Upper lobe of right lung (tissue), 1 donor: ENCODE data around the gene ACTR3. TPM values are rescaled to one million over a fixed set of nuclear protein-coding genes. Genes with fewer than 3 reads are reported as not detected.

Experiments
- ATAC-seq: fragments of 200-7000 bp; cut with Tn5 transposase; one replicate; pipeline ENCODE4 v1.9.1; 2020; ENCODE audit warnings: mild to moderate bottlenecking, moderate library complexity
- DNase-seq: peaks from one replicate; pipeline ENCODE4 v3.0.0-alpha.2; 2020
- H3K27ac ChIP-seq: fragments of 200-600 bp; one replicate; pipeline ENCODE4 v1.8.0; 2022
- H3K27me3 ChIP-seq: fragments of 200-600 bp; one replicate; pipeline ENCODE4 v1.8.0; 2022; ENCODE audit warnings: mild to moderate bottlenecking
- H3K36me3 ChIP-seq: fragments of 200-600 bp; one replicate; pipeline ENCODE4 v1.8.0; 2022
- H3K4me1 ChIP-seq: fragments of 200-600 bp; one replicate; pipeline ENCODE4 v1.8.0; 2022
- H3K4me3 ChIP-seq: fragments of 200-600 bp; one replicate; pipeline ENCODE4 v1.8.0; 2022; ENCODE audit warnings: mild to moderate bottlenecking
- H3K9me3 ChIP-seq: fragments of 200-600 bp; one replicate; pipeline ENCODE4 v1.8.0; 2022
- intact Hi-C: fragments of 100-400 bp; cut with DNase I; formaldehyde crosslinking; loops from one replicate; pipeline ENCODE4 v1.11.0; 2022
- total RNA-seq: library from RNA; stranded (reverse); fragmentation: NEBNext Ultra II Directional; extraction: Animal tissue kit (Norgen Biotek cat#: 25700); gene quantifications from one replicate; pipeline ENCODE4 v1.2.1, GENCODE V29; 2021
- TF ChIP-seq, protein P1 (sequence below): fragments of 200-600 bp; IDR thresholded peaks from one replicate; pipeline ENCODE4 v1.8.0; 2022; ENCODE audit warnings: antibody characterized with exemption
- donor health status: DM: no; HTN: yes; CAD: no; lungs with severe emphysema.

The ACTR3 gene
- total RNA-seq, 1 donor from 2014 or later, result 229 TPM

DNA sequence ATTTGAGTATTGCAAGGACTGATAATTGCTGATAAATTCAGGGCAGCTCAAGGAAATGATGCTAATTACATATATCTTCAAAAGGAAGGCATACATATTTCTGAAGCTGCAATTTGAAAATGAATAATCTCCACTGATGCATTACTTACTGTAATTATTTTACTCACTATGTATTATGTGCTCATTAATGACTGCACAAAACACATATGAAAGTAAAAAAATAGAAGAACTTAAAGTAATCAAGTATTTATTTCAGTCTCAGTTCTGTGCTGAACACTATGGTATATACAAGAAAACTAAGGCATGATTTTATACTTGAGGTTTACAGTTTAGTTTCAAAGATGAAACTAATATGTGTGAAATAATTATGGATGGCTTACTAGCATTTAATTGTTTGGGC is 9.3 kb downstream of the ACTR3 start:
- Histone ChIP-seq H3K4me3 (no peak overlapping the region), H3K9me3 (no peaks in the 10 kb centered on the region), H3K4me1 (peaks cover 83% of the 10 kb centered on the region), H3K36me3 (no peaks in the 10 kb centered on the region), H3K27ac (no peak overlapping the region), H3K27me3 (no peaks in the 10 kb centered on the region)
- no peak for DNase-seq
- TF ChIP-seq, protein P1, sequence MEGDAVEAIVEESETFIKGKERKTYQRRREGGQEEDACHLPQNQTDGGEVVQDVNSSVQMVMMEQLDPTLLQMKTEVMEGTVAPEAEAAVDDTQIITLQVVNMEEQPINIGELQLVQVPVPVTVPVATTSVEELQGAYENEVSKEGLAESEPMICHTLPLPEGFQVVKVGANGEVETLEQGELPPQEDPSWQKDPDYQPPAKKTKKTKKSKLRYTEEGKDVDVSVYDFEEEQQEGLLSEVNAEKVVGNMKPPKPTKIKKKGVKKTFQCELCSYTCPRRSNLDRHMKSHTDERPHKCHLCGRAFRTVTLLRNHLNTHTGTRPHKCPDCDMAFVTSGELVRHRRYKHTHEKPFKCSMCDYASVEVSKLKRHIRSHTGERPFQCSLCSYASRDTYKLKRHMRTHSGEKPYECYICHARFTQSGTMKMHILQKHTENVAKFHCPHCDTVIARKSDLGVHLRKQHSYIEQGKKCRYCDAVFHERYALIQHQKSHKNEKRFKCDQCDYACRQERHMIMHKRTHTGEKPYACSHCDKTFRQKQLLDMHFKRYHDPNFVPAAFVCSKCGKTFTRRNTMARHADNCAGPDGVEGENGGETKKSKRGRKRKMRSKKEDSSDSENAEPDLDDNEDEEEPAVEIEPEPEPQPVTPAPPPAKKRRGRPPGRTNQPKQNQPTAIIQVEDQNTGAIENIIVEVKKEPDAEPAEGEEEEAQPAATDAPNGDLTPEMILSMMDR, result no peak
- intact Hi-C loops, result no loop called here
- no peak for ATAC-seq

DNA sequence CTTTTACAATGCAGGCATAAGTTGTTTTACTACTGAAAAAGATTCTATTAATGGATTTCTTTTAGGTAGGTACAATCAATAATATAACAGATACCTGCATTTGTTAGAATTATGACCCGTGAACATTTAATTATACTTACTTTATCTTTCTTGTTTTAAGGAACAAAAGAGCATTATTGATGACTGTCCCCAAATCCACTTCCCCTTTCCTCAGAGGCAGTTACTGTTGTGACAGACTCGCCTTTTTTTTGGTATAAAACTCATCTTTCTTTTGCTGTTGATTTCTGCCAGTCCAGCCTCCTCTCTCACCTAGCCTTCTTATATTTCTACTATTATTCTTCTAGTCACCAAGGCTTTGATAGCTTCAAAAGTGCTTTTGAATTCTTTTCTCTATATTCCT is 12.1 kb downstream of the ACTR3 start:
- Histone ChIP-seq H3K27ac (no peak overlapping the region), H3K4me1 (peaks cover 74% of the 10 kb centered on the region), H3K9me3 (no peaks in the 10 kb centered on the region), H3K36me3 (no peaks in the 10 kb centered on the region), H3K27me3 (no peaks in the 10 kb centered on the region), H3K4me3 (no peak overlapping the region)
- ATAC-seq (no peak), DNase-seq (no peak)
- intact Hi-C loops, result no loop called here
- TF ChIP-seq, protein P1, result no peak

DNA sequence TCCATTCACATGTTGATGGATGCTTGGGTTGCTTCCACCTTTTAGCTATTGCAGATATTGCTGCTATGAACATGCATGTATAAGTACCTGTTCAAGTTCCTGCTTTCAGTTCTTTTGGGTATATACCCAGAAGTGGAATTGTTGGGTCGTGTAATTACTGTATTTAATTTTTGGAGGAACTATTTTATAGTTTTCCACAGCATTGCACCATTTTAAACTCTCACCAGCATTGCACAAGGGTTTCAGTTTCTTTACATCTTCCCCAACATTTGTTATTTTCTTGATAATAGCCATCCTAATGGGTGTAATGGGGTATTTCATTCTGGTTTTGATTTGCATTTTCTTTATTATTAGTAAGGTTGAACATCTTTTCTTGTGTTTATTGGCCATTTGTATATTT is 16.0 kb downstream of the ACTR3 start:
- H3K36me3 ChIP-seq, result no peaks in the 10 kb centered on the region
- H3K4me1 ChIP-seq, result peaks cover 49% of the 10 kb centered on the region
- no peak for ATAC-seq
- TF ChIP-seq, protein P1, result no peak
- no peak for DNase-seq
- intact Hi-C loops, result no loop called here
- no peaks in the 10 kb centered on the region for H3K27me3 ChIP-seq
- H3K9me3 ChIP-seq, result no peaks in the 10 kb centered on the region
- no peak overlapping the region for H3K4me3 ChIP-seq
- no peak overlapping the region for H3K27ac ChIP-seq

- no peak for DNase-seq
- intact Hi-C loops, result no loop called here
- Histone ChIP-seq H3K36me3 (no peaks in the 10 kb centered on the region), H3K9me3 (no peaks in the 10 kb centered on the region), H3K4me1 (peaks cover 46% of the 10 kb centered on the region), H3K27ac (no peak overlapping the region), H3K27me3 (no peaks in the 10 kb centered on the region), H3K4me3 (no peak overlapping the region)
- no peak for ATAC-seq
- TF ChIP-seq, protein P1, result no peak
Observed at GRCh38 chr2:113906647-113907046, 16.8 kb downstream of the ACTR3 start.

- Histone ChIP-seq H3K4me1 (peaks cover 44% of the 10 kb centered on the region), H3K36me3 (no peaks in the 10 kb centered on the region), H3K4me3 (no peak overlapping the region), H3K27me3 (no peaks in the 10 kb centered on the region), H3K9me3 (no peaks in the 10 kb centered on the region), H3K27ac (no peak overlapping the region)
- DNase-seq, result no peak
- no peak for ATAC-seq
- TF ChIP-seq, protein P1, result no peak
- intact Hi-C loops, result no loop called here
Observed at GRCh38 chr2:113907297-113907696, 17.4 kb downstream of the ACTR3 start.

DNA sequence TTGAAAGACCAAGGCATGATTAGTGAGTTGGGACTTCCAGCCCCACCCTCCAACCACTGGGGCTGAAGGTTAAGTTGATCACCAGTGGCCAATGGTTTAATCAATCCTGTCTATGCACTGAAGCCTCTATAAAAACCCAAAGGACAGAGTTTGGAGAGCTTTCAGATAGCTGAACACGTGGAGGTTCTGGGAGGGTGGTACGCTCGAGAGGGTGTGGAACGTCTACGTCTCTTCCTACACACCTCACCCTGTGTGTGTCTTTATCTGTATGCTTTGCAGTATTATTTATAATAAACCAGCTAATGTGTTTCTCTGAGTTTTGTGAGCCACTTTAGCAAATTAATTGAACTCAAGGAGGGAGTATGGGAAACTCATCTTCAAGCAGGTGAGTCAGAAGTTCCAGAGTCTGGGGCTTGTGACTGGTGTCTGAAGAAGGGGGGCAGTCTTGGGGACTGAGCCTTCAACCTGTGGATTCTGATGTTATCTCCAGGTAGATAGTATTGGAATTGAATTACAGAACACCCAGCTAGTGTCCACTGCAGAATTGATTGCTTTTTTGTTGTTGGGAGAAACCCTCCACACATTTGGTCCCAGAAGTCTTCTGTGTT is 20.3 kb downstream of the ACTR3 start:
- peaks cover 22% of the 10 kb centered on the region for H3K4me1 ChIP-seq
- H3K4me3 ChIP-seq, result no peak overlapping the region
- peaks cover 8% of the 10 kb centered on the region for H3K36me3 ChIP-seq
- ATAC-seq, result no peak
- H3K27ac ChIP-seq, result no peak overlapping the region
- no peaks in the 10 kb centered on the region for H3K27me3 ChIP-seq
- intact Hi-C loops, result no loop called here
- no peaks in the 10 kb centered on the region for H3K9me3 ChIP-seq
- no peak for DNase-seq
- TF ChIP-seq, protein P1, result no peak
